Fibroblast of lung (primary cell): Measurements from ENCODE around the gene DLG4. TPM values are rescaled to one million over a fixed set of nuclear protein-coding genes. Genes with fewer than 3 reads are reported as not detected.

Source experiments
- DNase-seq, 2 donors: peaks; one replicate each; pipeline versions ENCODE4 v3.0.0 to v3.0.0-alpha.2; 2010; ENCODE audit warnings: low read depth in 2 of 2
- H2AFZ ChIP-seq: 2 replicates; pipeline ENCODE4 v1.5.1; 2012; ENCODE audit warnings: low read length, control low read depth, inconsistent platforms
- H3K27ac ChIP-seq: 2 replicates; pipeline ENCODE4 v1.5.1; 2011; ENCODE audit warnings: low read length, control low read depth; ENCODE audit not compliant: insufficient read depth
- H3K27me3 ChIP-seq: 2 replicates; pipeline ENCODE4 v1.5.1; 2011; ENCODE audit warnings: mild to moderate bottlenecking, low read length; ENCODE audit not compliant: control insufficient read depth, insufficient read depth
- H3K36me3 ChIP-seq: 2 replicates; pipeline ENCODE4 v1.5.1; 2011; ENCODE audit warnings: low read length; ENCODE audit not compliant: control insufficient read depth, insufficient read depth
- H3K4me1 ChIP-seq: 2 replicates; pipeline ENCODE4 v1.5.1; 2011; ENCODE audit warnings: low read length; ENCODE audit not compliant: control insufficient read depth, insufficient read depth; ENCODE audit errors: extremely low read depth
- H3K4me2 ChIP-seq: 2 replicates; pipeline ENCODE4 v1.5.1; 2011; ENCODE audit warnings: low read length, control low read depth; ENCODE audit not compliant: insufficient read depth; ENCODE audit errors: extremely low read depth
- H3K4me3 ChIP-seq, 4 experiments: fragments of 200-600 bp in 1 of 4; sonication (generic) in 1 of 4; replicated peaks in 1 of 4; 2 replicates each; pipeline ENCODE4 v1.5.1; 2011 to 2016; ENCODE audit warnings: low read length in 4 of 4, low read depth in 3 of 4, mild to moderate bottlenecking in 3 of 4, control low read depth in 2 of 4, inconsistent platforms in 1 of 4, mixed read lengths in 1 of 4; ENCODE audit not compliant: insufficient read depth in 1 of 4; ENCODE audit errors: control extremely low read depth in 1 of 4
- H3K79me2 ChIP-seq: 2 replicates; pipeline ENCODE4 v1.5.1; 2012; ENCODE audit warnings: mild to moderate bottlenecking, low read length, inconsistent platforms; ENCODE audit not compliant: control insufficient read depth, insufficient read depth
- H3K9ac ChIP-seq: 2 replicates; pipeline ENCODE4 v1.5.1; 2011; ENCODE audit warnings: mild to moderate bottlenecking, low read length, control low read depth; ENCODE audit not compliant: insufficient read depth
- H3K9me3 ChIP-seq: 2 replicates; pipeline ENCODE4 v1.5.1; 2012; ENCODE audit warnings: low read depth, low read length; ENCODE audit not compliant: control insufficient read depth, insufficient read depth
- H4K20me1 ChIP-seq: 2 replicates; pipeline ENCODE4 v1.5.1; 2011; ENCODE audit warnings: low read length; ENCODE audit not compliant: control insufficient read depth, insufficient read depth; ENCODE audit errors: extremely low read depth
- EZH2 ChIP-seq: IDR thresholded peaks from 2 replicates; pipeline ENCODE4 v1.5.1; 2012; ENCODE audit warnings: low read length, control low read depth, mild to moderate bottlenecking; ENCODE audit errors: missing control alignments
- polyA plus RNA-seq, 2 donors: library from polyadenylated mRNA; depleted of rRNA in 1 of 2; stranded (reverse) in 1 of 2; unstranded in 1 of 2; fragments of >200 nt; gene quantifications; 2 replicates each; pipeline ENCODE4 v1.2.1, GENCODE V29; 2011 to 2012; ENCODE audit warnings: missing spikeins in 1 of 2
- total RNA-seq: library from RNA; depleted of rRNA; stranded (reverse); fragments of >200 nt; gene quantifications from 2 replicates; pipeline ENCODE4 v1.2.1, GENCODE V29; 2014
- TF ChIP-seq, protein P1 (sequence below), 2 donors: IDR thresholded peaks in 1 of 2; conservative IDR thresholded peaks in 1 of 2; 1 replicate in 1 of 2; 2 replicates in 1 of 2; pipeline ENCODE4 v1.5.1; 2011 to 2012; ENCODE audit warnings: low read length in 2 of 2, control low read depth in 1 of 2, inconsistent platforms in 1 of 2, low read depth in 1 of 2, mild to moderate bottlenecking in 1 of 2

DLG4 gene
- total and polyA plus RNA-seq, 2 donors (not counting 1 experiment from before 2014, with no cell fraction given) = 11.3 to 22.0 TPM

DNA sequence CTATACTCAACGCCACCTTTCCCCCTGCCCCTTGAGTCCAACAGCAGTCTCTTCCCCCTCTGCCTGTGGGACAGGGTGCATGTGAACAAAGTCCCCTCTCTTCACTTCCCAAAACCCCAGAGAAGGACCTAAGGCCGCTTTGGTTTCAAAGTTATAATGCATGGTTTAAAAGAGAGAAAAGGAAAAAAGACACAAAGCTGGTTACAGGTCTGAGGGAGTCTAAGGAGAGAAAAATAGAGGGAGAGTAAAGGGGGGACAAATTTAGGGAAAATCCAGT lies 23.8 kb upstream of the DLG4 start:
- Histone ChIP-seq H4K20me1 (no peaks in the 10 kb centered on the region), H3K4me3 (peak overlapping the region; percentile 72 to 98 (median 96)), H3K27ac (peak overlapping the region; percentile 97), H3K9ac (peak overlapping the region; percentile 68), H2AFZ (no peak overlapping the region), H3K4me1 (peaks cover 13% of the 10 kb centered on the region), H3K79me2 (peaks cover 50% of the 10 kb centered on the region), H3K36me3 (peaks cover 14% of the 10 kb centered on the region), H3K9me3 (no peaks in the 10 kb centered on the region), H3K4me2 (peak overlapping the region; percentile 100), H3K27me3 (no peaks in the 10 kb centered on the region)
- no peak for DNase-seq
- TF ChIP-seq, protein P1, sequence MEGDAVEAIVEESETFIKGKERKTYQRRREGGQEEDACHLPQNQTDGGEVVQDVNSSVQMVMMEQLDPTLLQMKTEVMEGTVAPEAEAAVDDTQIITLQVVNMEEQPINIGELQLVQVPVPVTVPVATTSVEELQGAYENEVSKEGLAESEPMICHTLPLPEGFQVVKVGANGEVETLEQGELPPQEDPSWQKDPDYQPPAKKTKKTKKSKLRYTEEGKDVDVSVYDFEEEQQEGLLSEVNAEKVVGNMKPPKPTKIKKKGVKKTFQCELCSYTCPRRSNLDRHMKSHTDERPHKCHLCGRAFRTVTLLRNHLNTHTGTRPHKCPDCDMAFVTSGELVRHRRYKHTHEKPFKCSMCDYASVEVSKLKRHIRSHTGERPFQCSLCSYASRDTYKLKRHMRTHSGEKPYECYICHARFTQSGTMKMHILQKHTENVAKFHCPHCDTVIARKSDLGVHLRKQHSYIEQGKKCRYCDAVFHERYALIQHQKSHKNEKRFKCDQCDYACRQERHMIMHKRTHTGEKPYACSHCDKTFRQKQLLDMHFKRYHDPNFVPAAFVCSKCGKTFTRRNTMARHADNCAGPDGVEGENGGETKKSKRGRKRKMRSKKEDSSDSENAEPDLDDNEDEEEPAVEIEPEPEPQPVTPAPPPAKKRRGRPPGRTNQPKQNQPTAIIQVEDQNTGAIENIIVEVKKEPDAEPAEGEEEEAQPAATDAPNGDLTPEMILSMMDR (conservative IDR thresholded peaks at IDR 0.05 in 1 of 2, IDR thresholded peaks at IDR 0.05 in 1 of 2; ENCODE audit: low read depth in 1 of 2, low read length in 2 of 2) = no peak
- no peak for TF ChIP-seq EZH2

DNA sequence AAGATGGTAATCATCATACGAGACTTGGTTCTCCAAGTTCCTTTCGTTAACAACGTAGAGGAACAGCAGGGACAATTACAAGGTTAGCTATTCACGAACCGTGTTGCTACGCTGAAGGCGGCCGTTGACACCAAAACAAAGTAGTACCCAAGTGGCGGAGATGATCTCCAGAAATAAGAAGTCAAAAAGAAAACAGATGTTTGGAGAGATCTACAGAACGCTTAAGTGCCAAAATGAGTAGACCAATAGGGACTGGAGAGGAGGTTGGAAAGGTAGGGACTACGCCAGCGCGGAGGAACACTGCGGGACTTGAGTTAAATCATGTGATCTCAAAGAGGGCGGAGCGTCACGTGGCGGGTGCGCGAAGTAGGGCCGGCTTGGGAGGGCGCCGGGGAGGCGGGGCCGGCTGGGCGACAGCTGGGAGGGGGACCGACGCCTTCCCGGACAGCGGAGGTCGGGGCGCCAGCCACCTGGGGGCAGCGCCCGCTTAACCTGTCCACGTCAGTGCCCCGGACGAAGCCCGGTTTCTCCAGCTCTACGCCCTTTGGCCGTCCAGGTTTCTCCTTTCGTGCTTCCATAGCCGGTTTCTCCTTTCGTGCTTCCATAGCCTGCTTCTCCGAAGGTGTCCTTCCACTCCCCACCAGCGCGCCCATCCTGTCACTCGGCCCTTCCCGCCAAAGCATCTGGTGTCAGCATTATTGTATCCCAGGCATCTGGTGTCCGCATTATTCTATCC lies 23.2 kb upstream of the DLG4 start:
- H3K4me1 ChIP-seq = peaks cover 13% of the 10 kb centered on the region
- H3K79me2 ChIP-seq = peaks cover 48% of the 10 kb centered on the region
- peak overlapping the region; percentile 74 to 98 (median 96) for H3K4me3 ChIP-seq
- peak overlapping the region; percentile 98 for H2AFZ ChIP-seq
- peak; percentile 97 to 98 for DNase-seq
- H3K36me3 ChIP-seq = peaks cover 14% of the 10 kb centered on the region
- H4K20me1 ChIP-seq = no peaks in the 10 kb centered on the region
- peak overlapping the region; percentile 100 for H3K4me2 ChIP-seq
- peak overlapping the region; percentile 68 for H3K9ac ChIP-seq
- H3K27ac ChIP-seq = peak overlapping the region; percentile 97
- no peaks in the 10 kb centered on the region for H3K9me3 ChIP-seq
- no peaks in the 10 kb centered on the region for H3K27me3 ChIP-seq
- TF ChIP-seq EZH2 = no peak
- TF ChIP-seq, protein P1 (conservative IDR thresholded peaks at IDR 0.05 in 1 of 2, IDR thresholded peaks at IDR 0.05 in 1 of 2; ENCODE audit: low read depth in 1 of 2, low read length in 2 of 2) = no peak

- Histone ChIP-seq H4K20me1 (no peaks in the 10 kb centered on the region), H3K36me3 (peaks cover 14% of the 10 kb centered on the region), H3K27ac (peak within 1 kb of the TSS; percentile 97), H3K9ac (peak within 1 kb of the TSS; percentile 96), H3K4me3 (peak within 1 kb of the TSS; percentile 74 to 98 (median 96)), H3K4me2 (peak within 1 kb of the TSS; percentile 100), H3K79me2 (peaks cover 46% of the 10 kb centered on the region), H3K27me3 (no peaks in the 10 kb centered on the region), H3K9me3 (no peaks in the 10 kb centered on the region), H2AFZ (peak within 1 kb of the TSS; percentile 98), H3K4me1 (peaks cover 13% of the 10 kb centered on the region)
- no peak for TF ChIP-seq EZH2
- TF ChIP-seq, protein P1 (conservative IDR thresholded peaks at IDR 0.05 in 1 of 2, IDR thresholded peaks at IDR 0.05 in 1 of 2; ENCODE audit: low read depth in 1 of 2, low read length in 2 of 2) = no peak
- peak; percentile 88 to 95 for DNase-seq
These were observed 22.4 kb upstream of the DLG4 start, which contains the start of gene GABARAP for GRCh38 chr17:7241783-7242716. Gene GABARAP (minus strand): TSS chr17:7242449. CDS start chr17:7242330, 119 bp downstream.
